HCT116 (cell line): Measurements from ENCODE around the gene PXMP2. TPM values are rescaled to one million over a fixed set of nuclear protein-coding genes. Genes with fewer than 3 reads are reported as not detected.

Experiments used
- ATAC-seq: fragments of 200-7000 bp; cut with Tn5 transposase; 2 replicates; pipeline ENCODE4 v1.9.1; 2020; ENCODE audit warnings: mild to moderate bottlenecking, moderate library complexity
- BruUV-seq: library from RNA; stranded (reverse); fragments of 400-500 nt; replicated peaks from 2 replicates; lab custom pipeline; 2021; lab: Mats Ljungman, UMichigan
- CTCF ChIA-PET: fragments of 300-600 bp; sonication (Branson Sonifier 250); formaldehyde crosslinking; loops from one replicate; lab custom pipeline; 2021; ENCODE audit warnings: antibody characterized with exemption; lab: Charles Lee
- POLR2A ChIA-PET: fragments of 300-600, 350-600 bp; sonication (Branson Sonifier 250); formaldehyde crosslinking; loops from one replicate; lab custom pipeline; 2021; ENCODE audit warnings: antibody characterized with exemption; lab: Charles Lee
- RAD21 ChIA-PET, 2 experiments: fragments of 300-600 bp; sonication (Branson Sonifier 250); formaldehyde crosslinking; loops; one replicate each; lab custom pipeline; 2023; ENCODE audit warnings: low total read pairs in 2 of 2; ENCODE audit not compliant: uncharacterized antibody in 2 of 2, unreplicated experiment in 2 of 2, low non-redundant PET in 1 of 2; lab: Charles Lee
- DNase-seq: peaks from one replicate; pipeline ENCODE4 v3.0.0-alpha.2; 2010; ENCODE audit warnings: low read depth, low spot score
- H2AFZ ChIP-seq: fragments of 200-600 bp; shearing (Covaris generic), sonication (generic); 2 replicates; pipeline ENCODE4 v1.6.1; 2017; ENCODE audit warnings: low read depth, mixed run types, mixed read lengths, antibody characterized with exemption, low read length; ENCODE audit not compliant: poor library complexity, severe bottlenecking
- H3K27ac ChIP-seq: 2 replicates; pipeline ENCODE4 v1.5.1; 2012; ENCODE audit warnings: low read depth, low read length
- H3K27me3 ChIP-seq: fragments of 200-600 bp; sonication (generic); 2 replicates; pipeline ENCODE4 v1.6.1; 2016; ENCODE audit warnings: mixed run types, low read length, mixed read lengths; ENCODE audit not compliant: insufficient read depth
- H3K36me3 ChIP-seq, 2 experiments: fragments of 200-500 bp in 1 of 2; fragments of 200-600 bp in 1 of 2; sonication (Bioruptor generic) in 1 of 2; sonication (generic) in 1 of 2; 2 replicates each; pipeline versions ENCODE4 v1.5.1 to v1.6.1; 2014 to 2016; ENCODE audit warnings: low read length in 2 of 2, inconsistent platforms in 1 of 2, mixed read lengths in 1 of 2, mixed run types in 1 of 2; ENCODE audit not compliant: insufficient read depth in 2 of 2, control insufficient read depth in 1 of 2
- H3K4me1 ChIP-seq, 2 experiments: fragments of 200-600 bp in 1 of 2; sonication (generic) in 1 of 2; 2 replicates each; pipeline versions ENCODE4 v1.5.1 to v1.6.1; 2012 to 2017; ENCODE audit warnings: low read length in 2 of 2, inconsistent platforms in 1 of 2, mild to moderate bottlenecking in 1 of 2, mixed read lengths in 1 of 2, mixed run types in 1 of 2, moderate library complexity in 1 of 2; ENCODE audit not compliant: insufficient read depth in 2 of 2, control insufficient read depth in 1 of 2
- H3K4me2 ChIP-seq: fragments of 200-600 bp; sonication (generic); 2 replicates; pipeline ENCODE4 v1.6.1; 2017; ENCODE audit warnings: mixed run types, low read length, mixed read lengths
- H3K4me3 ChIP-seq, 2 experiments: fragments of 200-600 bp in 1 of 2; sonication (generic) in 1 of 2; replicated peaks in 1 of 2; 2 replicates each; pipeline ENCODE4 v1.5.1; 2011 to 2016; ENCODE audit warnings: low read length in 2 of 2, control low read depth in 1 of 2, low read depth in 1 of 2, mild to moderate bottlenecking in 1 of 2, mixed read lengths in 1 of 2, mixed run types in 1 of 2
- H3K79me2 ChIP-seq: fragments of 200-600 bp; sonication (generic); 2 replicates; pipeline ENCODE4 v1.6.1; 2017; ENCODE audit warnings: mild to moderate bottlenecking, mixed run types, low read length, moderate library complexity, mixed read lengths; ENCODE audit not compliant: insufficient read depth
- H3K9ac ChIP-seq: fragments of 200-600 bp; sonication (generic); 2 replicates; pipeline ENCODE4 v1.6.1; 2016; ENCODE audit warnings: low read length, mixed read lengths
- H3K9me2 ChIP-seq: fragments of 200-600 bp; sonication (generic), shearing (Covaris generic); 2 replicates; pipeline ENCODE4 v1.6.1; 2017; ENCODE audit warnings: mixed run types, mild to moderate bottlenecking, moderate library complexity; ENCODE audit not compliant: insufficient read depth
- H3K9me3 ChIP-seq, 2 experiments: fragments of 200-500 bp in 1 of 2; fragments of 200-600 bp in 1 of 2; sonication (Bioruptor generic) in 1 of 2; sonication (generic) in 1 of 2; 2 replicates each; pipeline ENCODE4 v1.6.1; 2014 to 2017; ENCODE audit warnings: low read length in 2 of 2, mixed read lengths in 2 of 2, inconsistent platforms in 1 of 2, low read depth in 1 of 2, mild to moderate bottlenecking in 1 of 2, mixed run types in 1 of 2, moderate library complexity in 1 of 2; ENCODE audit not compliant: control insufficient read depth in 1 of 2, insufficient read depth in 1 of 2
- H4K20me1 ChIP-seq: fragments of 200-600 bp; sonication (generic), shearing (Covaris generic); 2 replicates; pipeline ENCODE4 v1.6.1; 2017; ENCODE audit warnings: mixed run types, mild to moderate bottlenecking, moderate library complexity; ENCODE audit not compliant: insufficient read depth
- ELF1 ChIP-seq: IDR thresholded peaks from 2 replicates; pipeline ENCODE4 v1.6.1; 2012; ENCODE audit warnings: low read depth, borderline replicate concordance
- intact Hi-C: fragments of 100-400 bp; cut with micrococcal nuclease; formaldehyde crosslinking; loops from 2 replicates; pipeline ENCODE4 v1.10.0; 2022
- total RNA-seq: library from RNA; stranded (reverse); gene quantifications from one replicate; pipeline ENCODE4 v1.2.1, GENCODE V29; 2021; ENCODE audit not compliant: unreplicated experiment
- TF ChIP-seq, protein P1 (sequence below): IDR thresholded peaks from 2 replicates; pipeline ENCODE4 v1.6.1; 2012

Gene PXMP2
- total RNA-seq, 1 experiment from 2014 or later: 30.9 TPM

DNA sequence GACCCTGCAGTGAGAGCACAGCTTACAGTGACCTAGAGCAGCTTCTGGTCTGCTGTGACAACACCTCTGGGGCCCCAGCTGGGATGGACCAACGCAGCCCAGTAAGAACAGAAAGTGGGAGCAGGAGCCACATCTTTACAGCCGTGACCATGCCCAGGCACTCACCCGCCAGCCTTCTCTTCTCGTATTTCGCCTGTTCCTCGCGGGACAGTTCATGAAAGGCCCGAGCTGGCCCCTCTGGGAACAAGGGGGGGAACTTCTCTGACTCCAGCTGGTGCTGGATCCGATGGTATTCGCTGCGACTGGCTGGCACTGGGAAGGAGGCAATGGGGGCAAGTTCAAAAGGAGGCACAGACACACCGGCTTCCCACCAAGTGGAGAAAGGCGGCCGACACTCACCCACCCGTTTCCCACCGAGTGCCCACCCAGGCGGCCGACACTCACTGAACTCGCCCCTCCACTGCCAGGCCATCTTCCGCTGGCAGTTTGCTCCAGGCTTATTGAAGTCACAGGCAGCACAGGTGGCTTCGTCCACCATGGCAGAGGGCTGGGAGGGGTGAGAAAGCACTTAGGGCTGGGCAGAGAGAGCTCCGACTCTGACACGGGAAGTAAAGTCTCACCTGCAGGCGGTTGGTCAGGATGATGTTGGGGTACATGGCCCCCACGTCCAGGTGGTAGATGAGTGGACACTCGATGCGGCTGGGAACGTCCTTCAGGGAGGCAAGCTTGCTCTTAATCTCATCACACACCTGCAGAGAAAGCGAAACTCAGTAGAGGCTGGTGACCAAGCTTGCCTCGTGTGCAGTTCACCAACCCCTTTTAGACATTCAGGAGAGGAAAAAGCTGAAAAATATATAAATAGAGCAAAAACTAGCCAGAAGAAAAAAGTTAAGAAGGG lies 18.9 kb upstream of the PXMP2 start:
- no peaks in the 10 kb centered on the region for H3K9me3 ChIP-seq
- DNase-seq (no peak), ATAC-seq (no peak)
- no peak overlapping the region for H3K4me2 ChIP-seq
- BruUV-seq: no TSS peak
- CTCF ChIA-PET: no interaction called here
- TF ChIP-seq, protein P1, sequence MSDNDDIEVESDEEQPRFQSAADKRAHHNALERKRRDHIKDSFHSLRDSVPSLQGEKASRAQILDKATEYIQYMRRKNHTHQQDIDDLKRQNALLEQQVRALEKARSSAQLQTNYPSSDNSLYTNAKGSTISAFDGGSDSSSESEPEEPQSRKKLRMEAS: no peak
- H3K9ac ChIP-seq: no peak overlapping the region
- H3K4me3 ChIP-seq: no peak overlapping the region
- H3K9me2 ChIP-seq: no peaks in the 10 kb centered on the region
- H3K27me3 ChIP-seq: no peaks in the 10 kb centered on the region
- H3K27ac ChIP-seq: no peak overlapping the region
- RAD21 ChIA-PET: no interaction called here
- no peak overlapping the region for H2AFZ ChIP-seq
- intact Hi-C loops: no loop called here
- no peaks in the 10 kb centered on the region for H3K79me2 ChIP-seq
- H3K4me1 ChIP-seq: no peaks in the 10 kb centered on the region
- POLR2A ChIA-PET: no interaction called here
- H4K20me1 ChIP-seq: no peaks in the 10 kb centered on the region
- peaks cover 58% of the 10 kb centered on the region in 2 experiments for H3K36me3 ChIP-seq

DNA sequence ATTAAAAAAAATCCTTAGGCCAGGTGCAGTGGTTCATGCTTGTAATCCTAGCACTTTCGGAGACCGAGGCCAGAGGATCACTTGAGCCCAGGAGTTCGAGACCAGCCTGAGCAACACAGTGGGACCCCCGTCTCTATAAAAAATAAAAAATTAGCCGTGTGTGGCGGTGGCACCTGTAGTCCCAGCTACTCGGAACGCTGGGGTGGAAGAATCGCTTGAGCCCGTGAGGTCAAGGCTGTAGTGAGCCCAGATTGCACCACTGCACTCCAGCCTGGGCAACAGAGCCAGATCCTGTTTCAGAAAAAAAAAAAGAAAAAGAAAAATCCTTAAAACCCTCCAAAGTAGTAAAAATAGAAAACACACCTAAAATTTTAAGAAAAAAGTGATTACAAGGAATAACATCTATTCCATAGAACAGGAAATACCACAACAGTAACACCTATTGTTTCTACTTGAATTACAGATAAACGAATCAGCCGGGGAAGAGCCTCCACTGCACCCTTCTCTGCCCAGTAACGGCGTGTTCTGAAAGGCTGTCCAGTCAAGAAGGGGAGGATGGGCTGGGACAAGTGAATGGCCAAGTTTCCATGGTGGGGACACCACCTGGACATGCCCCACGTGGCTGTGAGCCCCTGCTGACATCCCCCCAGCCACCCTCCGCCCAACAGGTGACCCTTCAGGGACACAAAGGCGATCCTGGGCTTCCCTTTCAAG lies 18.1 kb upstream of the PXMP2 start:
- intact Hi-C loops: no loop called here
- ATAC-seq (no peak), DNase-seq (no peak)
- H3K9me3 ChIP-seq: no peaks in the 10 kb centered on the region
- H3K36me3 ChIP-seq: peaks cover 59 to 61% of the 10 kb centered on the region in 2 experiments
- no peak overlapping the region for H2AFZ ChIP-seq
- H3K9ac ChIP-seq: no peak overlapping the region
- no peak overlapping the region for H3K27ac ChIP-seq
- no peaks in the 10 kb centered on the region for H3K9me2 ChIP-seq
- no TSS peak for BruUV-seq
- no peaks in the 10 kb centered on the region for H3K27me3 ChIP-seq
- no peak overlapping the region for H3K4me2 ChIP-seq
- ChIA-PET POLR2A (no interaction called here), CTCF (no interaction called here), RAD21 (no interaction called here)
- no peaks in the 10 kb centered on the region for H4K20me1 ChIP-seq
- no peak for TF ChIP-seq ELF1
- no peak overlapping the region for H3K4me3 ChIP-seq
- no peaks in the 10 kb centered on the region for H3K79me2 ChIP-seq
- no peaks in the 10 kb centered on the region for H3K4me1 ChIP-seq
